NCI-H345 treated with DMSO at 0.1 percent for 48 hours (cell line): ENCODE measurements around the gene DDX54.

ENCODE experiments used
- DNase-seq: peaks from one replicate; lab custom pipeline; 2025; ENCODE audit not compliant: unreplicated experiment; lab: John Stamatoyannopoulos, UW

The DDX54 gene

GRCh38 chr12:113185180-113186032 lies at the start of gene DDX54, which contains the start of gene RITA1:
Gene DDX54 (minus strand): TSS chr12:113185478. CDS start chr12:113185451, 27 bp downstream.
Gene RITA1 (plus strand): TSS chr12:113185721. CDS start chr12:113186747, 1,026 bp downstream.
- peak; percentile 64 for DNase-seq

GRCh38 chr12:113234483-113234882 lies 49.2 kb upstream of the DDX54 start:
- DNase-seq, result no peak

- DNase-seq, result no peak
Measured at GRCh38 chr12:113233967-113234366, 48.7 kb upstream of the DDX54 start.

GRCh38 chr12:113232840-113233585 lies 47.7 kb upstream of the DDX54 start:
- peak; percentile 95 for DNase-seq

GRCh38 chr12:113232089-113232839 lies 47.0 kb upstream of the DDX54 start:
- DNase-seq, result no peak

- no peak for DNase-seq
Measured at GRCh38 chr12:113231235-113232088, 46.2 kb upstream of the DDX54 start.

GRCh38 chr12:113230315-113231234 lies 45.3 kb upstream of the DDX54 start:
- DNase-seq, result no peak

GRCh38 chr12:113228394-113229028 lies 43.2 kb upstream of the DDX54 start:
- no peak for DNase-seq

- DNase-seq, result no peak
Measured at GRCh38 chr12:113227686-113228391, 42.6 kb upstream of the DDX54 start.

- no peak for DNase-seq
Measured at GRCh38 chr12:113226696-113227568, 41.7 kb upstream of the DDX54 start.

GRCh38 chr12:113224955-113225354 lies 39.7 kb upstream of the DDX54 start:
- DNase-seq, result no peak

GRCh38 chr12:113222730-113223531 lies 37.7 kb upstream of the DDX54 start:
- DNase-seq, result peak; percentile 50

GRCh38 chr12:113221997-113222729 lies 36.9 kb upstream of the DDX54 start:
- no peak for DNase-seq

- DNase-seq, result peak; percentile 99
Measured at GRCh38 chr12:113221181-113221996, 36.1 kb upstream of the DDX54 start, which contains the start of gene TPCN1. Gene TPCN1 (plus strand): TSS chr12:113221464. CDS start chr12:113226853, 5,389 bp downstream.
